Measurements from ENCODE around the gene SMURF2. TPM values are rescaled to one million over a fixed set of nuclear protein-coding genes. Genes with fewer than 3 reads are reported as not detected.
"Not testable (repeated sequence)": the region's sequence is repeated elsewhere in the genome, so short reads cannot be mapped to it uniquely, and the experiment has no call there.

Gene SMURF2
- total RNA-seq, 1 donor from 2014 or later, result 69.2 TPM

GRCh38 chr17:64683796-64684195, 21.7 kb upstream of the SMURF2 start:
- Mint-ChIP-seq H3K4me3 (ENCODE audit: unreplicated experiment) (no peak overlapping the region), H3K27ac (ENCODE audit: unreplicated experiment) (no peak overlapping the region), H3K9me3 (ENCODE audit: unreplicated experiment) (no peaks in the 10 kb centered on the region), H3K27me3 (ENCODE audit: unreplicated experiment) (peaks cover 9% of the 10 kb centered on the region), H3K4me1 (ENCODE audit: unreplicated experiment) (peaks cover 5% of the 10 kb centered on the region), H3K36me3 (ENCODE audit: low read depth, unreplicated experiment) (no peaks in the 10 kb centered on the region)
- TF ChIP-seq CTCF (IDR thresholded peaks at IDR 0.05; ENCODE audit: unreplicated experiment), result no peak
- DNase-seq (ENCODE audit: low spot score), result no peak

- Mint-ChIP-seq H3K4me3 (ENCODE audit: unreplicated experiment) (no peak overlapping the region), H3K36me3 (ENCODE audit: low read depth, unreplicated experiment) (no peaks in the 10 kb centered on the region), H3K9me3 (ENCODE audit: unreplicated experiment) (no peaks in the 10 kb centered on the region), H3K27me3 (ENCODE audit: unreplicated experiment) (peaks cover 9% of the 10 kb centered on the region), H3K4me1 (ENCODE audit: unreplicated experiment) (peaks cover 5% of the 10 kb centered on the region), H3K27ac (ENCODE audit: unreplicated experiment) (no peak overlapping the region)
- TF ChIP-seq CTCF (IDR thresholded peaks at IDR 0.05; ENCODE audit: unreplicated experiment), result no peak
- DNase-seq (ENCODE audit: low spot score), result no peak
Observed at GRCh38 chr17:64682261-64683181, 20.4 kb upstream of the SMURF2 start.

GRCh38 chr17:64679710-64680216, 17.7 kb upstream of the SMURF2 start:
- Mint-ChIP-seq H3K27me3 (ENCODE audit: unreplicated experiment) (peaks cover 3% of the 10 kb centered on the region), H3K36me3 (ENCODE audit: low read depth, unreplicated experiment) (no peaks in the 10 kb centered on the region), H3K27ac (ENCODE audit: unreplicated experiment) (no peak overlapping the region), H3K4me1 (ENCODE audit: unreplicated experiment) (peaks cover 4% of the 10 kb centered on the region), H3K4me3 (ENCODE audit: unreplicated experiment) (no peak overlapping the region), H3K9me3 (ENCODE audit: unreplicated experiment) (no peaks in the 10 kb centered on the region)
- no peak for TF ChIP-seq CTCF (IDR thresholded peaks at IDR 0.05; ENCODE audit: unreplicated experiment)
- DNase-seq (ENCODE audit: low spot score), result no peak

- peaks cover 4% of the 10 kb centered on the region for H3K4me1 Mint-ChIP-seq (ENCODE audit: unreplicated experiment)
- H3K27me3 Mint-ChIP-seq (ENCODE audit: unreplicated experiment), result peaks cover 2% of the 10 kb centered on the region
- no peaks in the 10 kb centered on the region for H3K36me3 Mint-ChIP-seq (ENCODE audit: low read depth, unreplicated experiment)
- no peak for DNase-seq (ENCODE audit: low spot score)
- H3K4me3 Mint-ChIP-seq (ENCODE audit: unreplicated experiment), result no peak overlapping the region
- no peaks in the 10 kb centered on the region for H3K9me3 Mint-ChIP-seq (ENCODE audit: unreplicated experiment)
- H3K27ac Mint-ChIP-seq (ENCODE audit: unreplicated experiment), result no peak overlapping the region
- no peak for TF ChIP-seq CTCF (IDR thresholded peaks at IDR 0.05; ENCODE audit: unreplicated experiment)
Observed at GRCh38 chr17:64676763-64677162, 14.7 kb upstream of the SMURF2 start.

- H3K27ac Mint-ChIP-seq (ENCODE audit: unreplicated experiment); H3K36me3 Mint-ChIP-seq (ENCODE audit: low read depth, unreplicated experiment); H3K27me3 Mint-ChIP-seq (ENCODE audit: unreplicated experiment); H3K4me3 Mint-ChIP-seq (ENCODE audit: unreplicated experiment); DNase-seq (ENCODE audit: low spot score); H3K4me1 Mint-ChIP-seq (ENCODE audit: unreplicated experiment); H3K9me3 Mint-ChIP-seq (ENCODE audit: unreplicated experiment): not testable (repeated sequence)
Observed at GRCh38 chr17:64670843-64671590, 8.9 kb upstream of the SMURF2 start.

GRCh38 chr17:64667807-64668721, 6.0 kb upstream of the SMURF2 start:
- H3K27ac Mint-ChIP-seq (ENCODE audit: unreplicated experiment); H3K36me3 Mint-ChIP-seq (ENCODE audit: low read depth, unreplicated experiment): not testable (repeated sequence)

GRCh38 chr17:64664299-64664981, 2.3 kb upstream of the SMURF2 start:
- H3K27me3 Mint-ChIP-seq (ENCODE audit: unreplicated experiment); DNase-seq (ENCODE audit: low spot score): not testable (repeated sequence)

More at GRCh38 chr17:64667807-64668721, 6.0 kb upstream of the SMURF2 start:
- not testable (repeated sequence) for H3K4me3 Mint-ChIP-seq (ENCODE audit: unreplicated experiment); H3K27me3 Mint-ChIP-seq (ENCODE audit: unreplicated experiment); H3K9me3 Mint-ChIP-seq (ENCODE audit: unreplicated experiment); H3K4me1 Mint-ChIP-seq (ENCODE audit: unreplicated experiment); DNase-seq (ENCODE audit: low spot score)

More at GRCh38 chr17:64664299-64664981, 2.3 kb upstream of the SMURF2 start:
- not testable (repeated sequence) for H3K27ac Mint-ChIP-seq (ENCODE audit: unreplicated experiment); H3K4me3 Mint-ChIP-seq (ENCODE audit: unreplicated experiment); H3K36me3 Mint-ChIP-seq (ENCODE audit: low read depth, unreplicated experiment); H3K9me3 Mint-ChIP-seq (ENCODE audit: unreplicated experiment)
- peaks cover 14% of the 10 kb centered on the region for H3K4me1 Mint-ChIP-seq (ENCODE audit: unreplicated experiment)
